Measurements from ENCODE around the gene PLXNA1.

The PLXNA1 gene

GRCh38 chr3:126947429-126947828, 35.5 kb upstream of the PLXNA1 start:
- H3K79me2 ChIP-seq (ENCODE audit: insufficient read depth, low read length): no peaks in the 10 kb centered on the region
- H3K4me1 ChIP-seq (ENCODE audit: insufficient read depth, low read length, poor library complexity, severe bottlenecking): no peaks in the 10 kb centered on the region
- H4K20me1 ChIP-seq (ENCODE audit: insufficient read depth, low read length, poor library complexity, severe bottlenecking): no peaks in the 10 kb centered on the region
- no peak for TF ChIP-seq CTCF (conservative IDR thresholded peaks at IDR 0.05; ENCODE audit: low read length)
- no peak for TF ChIP-seq EZH2phosphoT487 (IDR thresholded peaks at IDR 0.05; ENCODE audit: borderline replicate concordance)
- H3F3A ChIP-seq (ENCODE audit: low read depth): no peaks in the 10 kb centered on the region
- no peak overlapping the region for H3K4me2 ChIP-seq (ENCODE audit: low read depth, low read length, poor library complexity, severe bottlenecking)
- H3K27me3 ChIP-seq (ENCODE audit: insufficient read depth, low read length, poor library complexity, severe bottlenecking): no peaks in the 10 kb centered on the region
- H3K36me3 ChIP-seq (ENCODE audit: insufficient read depth, low read length): no peaks in the 10 kb centered on the region; the same call in 1 of the 2 replicates
- no peaks in the 10 kb centered on the region for H3K9me2 ChIP-seq (replicated peaks; ENCODE audit: low read depth, low read length)
- H3K9ac ChIP-seq (ENCODE audit: low read depth, low read length, poor library complexity, severe bottlenecking): no peak overlapping the region
- no peak overlapping the region for H3K4me3 ChIP-seq (ENCODE audit: low read length, poor library complexity, severe bottlenecking)
- H2AFZ ChIP-seq (ENCODE audit: low read length): no peak overlapping the region
- H3K9me3 ChIP-seq (ENCODE audit: insufficient read depth, low read depth, low read length): no peaks in the 10 kb centered on the region

GRCh38 chr3:126948980-126949535, 33.9 kb upstream of the PLXNA1 start:
- TF ChIP-seq CTCF (conservative IDR thresholded peaks at IDR 0.05; ENCODE audit: low read length) (no peak), EZH2phosphoT487 (IDR thresholded peaks at IDR 0.05; ENCODE audit: borderline replicate concordance) (no peak)
- Histone ChIP-seq H3F3A (ENCODE audit: low read depth) (no peaks in the 10 kb centered on the region), H3K4me3 (ENCODE audit: low read length, poor library complexity, severe bottlenecking) (no peak overlapping the region), H3K9me2 (replicated peaks; ENCODE audit: low read depth, low read length) (no peaks in the 10 kb centered on the region), H4K20me1 (ENCODE audit: insufficient read depth, low read length, poor library complexity, severe bottlenecking) (no peaks in the 10 kb centered on the region), H3K9ac (ENCODE audit: low read depth, low read length, poor library complexity, severe bottlenecking) (no peak overlapping the region), H2AFZ (ENCODE audit: low read length) (no peak overlapping the region), H3K4me2 (ENCODE audit: low read depth, low read length, poor library complexity, severe bottlenecking) (no peak overlapping the region), H3K27me3 (ENCODE audit: insufficient read depth, low read length, poor library complexity, severe bottlenecking) (no peaks in the 10 kb centered on the region), H3K9me3 (ENCODE audit: insufficient read depth, low read depth, low read length) (no peaks in the 10 kb centered on the region), H3K79me2 (ENCODE audit: insufficient read depth, low read length) (no peaks in the 10 kb centered on the region), H3K36me3 (ENCODE audit: insufficient read depth, low read length) (no peaks in the 10 kb centered on the region; the same call in 1 of the 2 replicates), H3K4me1 (ENCODE audit: insufficient read depth, low read length, poor library complexity, severe bottlenecking) (no peaks in the 10 kb centered on the region)

GRCh38 chr3:126951561-126951960, 31.4 kb upstream of the PLXNA1 start:
- Histone ChIP-seq H3K4me2 (ENCODE audit: low read depth, low read length, poor library complexity, severe bottlenecking) (no peak overlapping the region), H3K4me3 (ENCODE audit: low read length, poor library complexity, severe bottlenecking) (no peak overlapping the region), H3K9me3 (ENCODE audit: insufficient read depth, low read depth, low read length) (no peaks in the 10 kb centered on the region), H3K79me2 (ENCODE audit: insufficient read depth, low read length) (no peaks in the 10 kb centered on the region), H3K9ac (ENCODE audit: low read depth, low read length, poor library complexity, severe bottlenecking) (no peak overlapping the region), H3K27me3 (ENCODE audit: insufficient read depth, low read length, poor library complexity, severe bottlenecking) (no peaks in the 10 kb centered on the region), H4K20me1 (ENCODE audit: insufficient read depth, low read length, poor library complexity, severe bottlenecking) (no peaks in the 10 kb centered on the region), H3K4me1 (ENCODE audit: insufficient read depth, low read length, poor library complexity, severe bottlenecking) (no peaks in the 10 kb centered on the region), H3F3A (ENCODE audit: low read depth) (no peaks in the 10 kb centered on the region), H3K36me3 (ENCODE audit: insufficient read depth, low read length) (no peaks in the 10 kb centered on the region; the same call in 1 of the 2 replicates), H3K9me2 (replicated peaks; ENCODE audit: low read depth, low read length) (no peaks in the 10 kb centered on the region), H2AFZ (ENCODE audit: low read length) (no peak overlapping the region)
- TF ChIP-seq CTCF (conservative IDR thresholded peaks at IDR 0.05; ENCODE audit: low read length): no peak
- no peak for TF ChIP-seq EZH2phosphoT487 (IDR thresholded peaks at IDR 0.05; ENCODE audit: borderline replicate concordance)

All from Loucy (cell line).